HepG2 (cell line): ENCODE measurements around the gene KIF1C. TPM values are rescaled to one million over a fixed set of nuclear protein-coding genes. Genes with fewer than 3 reads are reported as not detected.
A peak's percentile ranks its signal among the peaks of the same experiment; 100 is the strongest.

Experiments used
- ATRX ChIP-seq: sonication (generic); formaldehyde crosslinking; IDR thresholded peaks from 2 replicates; pipeline ENCODE4 v1.4.0; 2020; ENCODE audit warnings: missing genetic modification reagents, borderline replicate concordance
- DNMT3B ChIP-seq: conservative IDR thresholded peaks from 2 replicates; pipeline ENCODE4 v1.6.1; 2016; ENCODE audit warnings: missing biosample characterization, control low read depth
- FOXJ3 ChIP-seq: sonication (generic); formaldehyde crosslinking; IDR thresholded peaks from 2 replicates; pipeline ENCODE4 v1.4.0; 2020; ENCODE audit warnings: missing genetic modification reagents, mild to moderate bottlenecking, borderline replicate concordance
- FUBP1 ChIP-seq: sonication (generic); formaldehyde crosslinking; IDR thresholded peaks from 2 replicates; pipeline ENCODE4 v1.5.1; 2020; ENCODE audit warnings: missing genetic modification reagents, mild to moderate bottlenecking, borderline replicate concordance
- HIVEP1 ChIP-seq: sonication (generic); formaldehyde crosslinking; IDR thresholded peaks from 2 replicates; pipeline ENCODE4 v1.4.0; 2020; ENCODE audit warnings: mild to moderate bottlenecking, missing genetic modification reagents
- NR2F2 ChIP-seq: IDR thresholded peaks from 2 replicates; pipeline ENCODE4 v1.6.1; 2012; ENCODE audit warnings: low read depth, inconsistent platforms, borderline replicate concordance
- RNF219 ChIP-seq: sonication (generic); formaldehyde crosslinking; IDR thresholded peaks from 2 replicates; pipeline ENCODE4 v1.5.0; 2020; ENCODE audit warnings: mild to moderate bottlenecking, missing genetic modification reagents
- ZBTB10 ChIP-seq: sonication (generic); formaldehyde crosslinking; IDR thresholded peaks from 2 replicates; pipeline ENCODE4 v1.4.0; 2020; ENCODE audit warnings: missing genetic modification reagents, borderline replicate concordance
- ZBTB25 ChIP-seq: IDR thresholded peaks from 2 replicates; pipeline ENCODE4 v1.6.1; 2018; ENCODE audit warnings: missing genetic modification reagents
- ZNF326 ChIP-seq: sonication (generic); formaldehyde crosslinking; IDR thresholded peaks from 2 replicates; pipeline ENCODE4 v1.4.0; 2020; ENCODE audit warnings: missing genetic modification reagents, borderline replicate concordance
- ZNF33B ChIP-seq: sonication (generic); formaldehyde crosslinking; IDR thresholded peaks from 2 replicates; pipeline ENCODE4 v1.5.1; 2020; ENCODE audit warnings: mild to moderate bottlenecking, missing genetic modification reagents
- ZNF512 ChIP-seq: sonication (generic); formaldehyde crosslinking; IDR thresholded peaks from 2 replicates; pipeline ENCODE4 v1.4.0; 2020; ENCODE audit warnings: mild to moderate bottlenecking, missing genetic modification reagents
- ZNF530 ChIP-seq: sonication (generic); formaldehyde crosslinking; IDR thresholded peaks from 2 replicates; pipeline ENCODE4 v1.5.0; 2020; ENCODE audit warnings: low read depth, mild to moderate bottlenecking, missing genetic modification reagents
- ZNF557 ChIP-seq: sonication (generic); formaldehyde crosslinking; IDR thresholded peaks from 2 replicates; pipeline ENCODE4 v1.4.0; 2020; ENCODE audit warnings: missing genetic modification reagents
- ZNF746 ChIP-seq: sonication (generic); formaldehyde crosslinking; IDR thresholded peaks from 2 replicates; pipeline ENCODE4 v1.8.0; 2022; ENCODE audit warnings: mild to moderate bottlenecking, missing genetic modification reagents
- polyA plus RNA-seq, 8 experiments: library from polyadenylated mRNA; depleted of rRNA in 3 of 8; stranded (reverse) in 7 of 8; unstranded in 1 of 8; fragments of >200 nt; fragmentation: Illumina TruSeq in 4 of 8; extraction: Trizol in 4 of 8; gene quantifications; 2 replicates each; pipeline versions ENCODE4 v1.2.1 to v1.2.3, GENCODE V29; 2011 to 2016; ENCODE audit warnings: low read depth in 4 of 8, missing spikeins in 1 of 8, mixed read lengths in 1 of 8; ENCODE audit not compliant: insufficient read depth in 1 of 8
- total RNA-seq, 5 experiments: library from RNA; depleted of rRNA; stranded (reverse); fragments of >200 nt; fragmentation: Illumina TruSeq; extraction: Trizol; gene quantifications; 2 replicates each; pipeline ENCODE4 v1.2.3, GENCODE V29; 2016; ENCODE audit warnings: low read depth in 1 of 5

KIF1C gene
- total and polyA plus RNA-seq, 2 of the 13 experiments (the other 11 are each of a cell fraction or from before 2014, with no cell fraction given), result 70.0 to 104 TPM

- 0 out of 2 replicates have a peak, but pooled peaks have one; percentile 26 for TF ChIP-seq FOXJ3 (CRISPR knock-in tag)
- TF ChIP-seq ZNF530 (CRISPR knock-in tag), result no peak
- TF ChIP-seq HIVEP1 (CRISPR knock-in tag), result no peak
- no peak for TF ChIP-seq ZNF557 (CRISPR knock-in tag)
- no peak for TF ChIP-seq NR2F2
- no peak for TF ChIP-seq ATRX (CRISPR knock-in tag)
- TF ChIP-seq RNF219 (CRISPR knock-in tag), result no peak
- TF ChIP-seq FUBP1 (CRISPR knock-in tag), result no peak
- TF ChIP-seq ZBTB25 (CRISPR knock-in tag), result no peak
- no peak for TF ChIP-seq ZNF746 (CRISPR knock-in tag)
- TF ChIP-seq ZNF33B, result no peak
- TF ChIP-seq DNMT3B (CRISPR knock-in tag), result no peak
- no peak for TF ChIP-seq ZNF512 (CRISPR knock-in tag)
- no peak for TF ChIP-seq ZBTB10 (CRISPR knock-in tag)
- TF ChIP-seq ZNF326 (CRISPR knock-in tag), result no peak; the same call in 1 of the 2 replicates
These were observed 28.1 kb upstream of the KIF1C start (continued) for GRCh38 chr17:4969551-4970173.
